Mesothelial cell of epicardium (in vitro differentiated cells): ENCODE measurements around the gene ZDHHC14. TPM values are rescaled to one million over a fixed set of nuclear protein-coding genes. Genes with fewer than 3 reads are reported as not detected.

Source experiments
- DNase-seq, 2 experiments: peaks; one replicate each; pipeline ENCODE4 v3.0.0; 2021; ENCODE audit warnings: low spot score in 2 of 2; ENCODE audit not compliant: unreplicated experiment in 2 of 2
- H3K27ac Mint-ChIP-seq: 2 replicates; pipeline ENCODE4 v1.8.0; 2021; ENCODE audit warnings: mixed read lengths
- H3K27me3 Mint-ChIP-seq: 2 replicates; pipeline ENCODE4 v1.8.0; 2021; ENCODE audit warnings: low read depth, mixed read lengths
- H3K36me3 Mint-ChIP-seq: 2 replicates; pipeline ENCODE4 v1.8.0; 2021; ENCODE audit warnings: mixed read lengths
- H3K4me1 Mint-ChIP-seq: 2 replicates; pipeline ENCODE4 v1.8.0; 2021; ENCODE audit warnings: mixed read lengths
- H3K4me3 Mint-ChIP-seq: 2 replicates; pipeline ENCODE4 v1.8.0; 2021; ENCODE audit warnings: mild to moderate bottlenecking, moderate library complexity, mixed read lengths
- H3K9me3 Mint-ChIP-seq: 2 replicates; pipeline ENCODE4 v1.8.0; 2021; ENCODE audit warnings: mixed read lengths
- CTCF ChIP-seq: fragments of 200-600 bp; sonication (generic); IDR thresholded peaks from one replicate; pipeline ENCODE4 v1.5.0; 2021; ENCODE audit warnings: antibody characterized with exemption; ENCODE audit not compliant: unreplicated experiment
- total RNA-seq: library from RNA; stranded (reverse); gene quantifications from 3 replicates; pipeline ENCODE4 v1.2.1, GENCODE V29; 2021

Gene ZDHHC14
- total RNA-seq, 1 donor from 2014 or later: 11.3 TPM

- TF ChIP-seq CTCF: no peak
- Mint-ChIP-seq H3K9me3 (peaks cover 8% of the 10 kb centered on the region), H3K27me3 (no peaks in the 10 kb centered on the region), H3K36me3 (no peaks in the 10 kb centered on the region), H3K4me3 (no peak overlapping the region), H3K4me1 (peaks cover 12% of the 10 kb centered on the region), H3K27ac (no peak overlapping the region)
- DNase-seq: no peak
Measured at GRCh38 chr6:157560691-157561413, 179.9 kb downstream of the ZDHHC14 start.

- no peak overlapping the region for H3K27ac Mint-ChIP-seq
- no peak for TF ChIP-seq CTCF
- no peak for DNase-seq
- H3K36me3 Mint-ChIP-seq: no peaks in the 10 kb centered on the region
- no peaks in the 10 kb centered on the region for H3K27me3 Mint-ChIP-seq
- H3K9me3 Mint-ChIP-seq: peaks cover 8% of the 10 kb centered on the region
- H3K4me3 Mint-ChIP-seq: no peak overlapping the region
- peaks cover 8% of the 10 kb centered on the region for H3K4me1 Mint-ChIP-seq
Measured at GRCh38 chr6:157561414-157561790, 180.4 kb downstream of the ZDHHC14 start.

- no peak overlapping the region for H3K27ac Mint-ChIP-seq
- no peaks in the 10 kb centered on the region for H3K27me3 Mint-ChIP-seq
- TF ChIP-seq CTCF: no peak
- no peaks in the 10 kb centered on the region for H3K36me3 Mint-ChIP-seq
- no peak for DNase-seq
- no peak overlapping the region for H3K4me3 Mint-ChIP-seq
- peaks cover 8% of the 10 kb centered on the region for H3K9me3 Mint-ChIP-seq
- H3K4me1 Mint-ChIP-seq: no peaks in the 10 kb centered on the region
Measured at GRCh38 chr6:157561929-157562810, 181.2 kb downstream of the ZDHHC14 start.

- H3K9me3 Mint-ChIP-seq: peaks cover 8% of the 10 kb centered on the region
- TF ChIP-seq CTCF: no peak
- no peaks in the 10 kb centered on the region for H3K36me3 Mint-ChIP-seq
- DNase-seq: no peak
- no peak overlapping the region for H3K4me3 Mint-ChIP-seq
- H3K4me1 Mint-ChIP-seq: no peaks in the 10 kb centered on the region
- no peak overlapping the region for H3K27ac Mint-ChIP-seq
- no peaks in the 10 kb centered on the region for H3K27me3 Mint-ChIP-seq
Measured at GRCh38 chr6:157562997-157563396, 182.0 kb downstream of the ZDHHC14 start.

DNA sequence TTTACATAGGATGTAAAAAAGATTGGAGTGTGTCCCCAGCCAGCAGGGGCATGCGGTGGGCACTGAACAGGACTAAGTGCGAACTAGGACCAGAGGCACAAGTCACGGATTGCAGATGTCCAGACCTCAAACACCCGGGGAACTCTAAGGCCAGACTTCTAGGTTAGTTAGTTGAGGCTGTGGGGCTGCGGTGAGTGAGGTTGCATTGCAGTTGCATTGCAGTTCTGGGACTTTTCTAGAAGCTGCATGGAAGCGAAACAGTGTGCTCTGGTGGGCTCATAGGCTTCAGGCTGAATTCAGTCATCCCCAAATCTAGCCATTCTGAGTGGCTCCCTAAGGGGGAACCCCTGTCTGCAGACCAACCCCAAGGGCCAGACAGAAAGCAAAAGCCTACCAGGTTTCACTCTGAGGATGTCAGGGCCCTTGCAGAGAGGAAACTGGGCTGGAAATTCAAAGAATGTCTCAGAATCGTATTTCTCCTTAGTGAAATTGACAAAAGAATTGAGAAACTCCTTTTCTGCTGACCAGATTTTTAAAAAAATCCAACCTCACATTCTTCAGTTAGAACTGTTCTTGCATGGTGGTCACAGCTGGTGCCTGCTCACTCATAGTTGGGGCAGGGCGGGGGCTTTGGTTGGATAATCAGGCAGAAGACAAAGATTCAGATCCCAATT is 182.8 kb downstream of the ZDHHC14 start:
- no peak overlapping the region for H3K27ac Mint-ChIP-seq
- no peaks in the 10 kb centered on the region for H3K4me1 Mint-ChIP-seq
- peaks cover 2% of the 10 kb centered on the region for H3K9me3 Mint-ChIP-seq
- no peak for TF ChIP-seq CTCF
- H3K27me3 Mint-ChIP-seq: no peaks in the 10 kb centered on the region
- no peaks in the 10 kb centered on the region for H3K36me3 Mint-ChIP-seq
- no peak for DNase-seq
- no peak overlapping the region for H3K4me3 Mint-ChIP-seq
